GM19372 (cell line): ENCODE results near the gene LBHD2.
"Not testable (repeated sequence)": the region's sequence is repeated elsewhere in the genome, so short reads cannot be mapped to it uniquely, and the experiment has no call there.

Experiments used
- ATAC-seq: cut with Tn5 transposase; IDR thresholded peaks from one replicate; pipeline ENCODE4 v1.9.1; 2021; ENCODE audit warnings: mild to moderate bottlenecking, low read depth, moderate library complexity; ENCODE audit not compliant: unreplicated experiment

LBHD2 gene

DNA sequence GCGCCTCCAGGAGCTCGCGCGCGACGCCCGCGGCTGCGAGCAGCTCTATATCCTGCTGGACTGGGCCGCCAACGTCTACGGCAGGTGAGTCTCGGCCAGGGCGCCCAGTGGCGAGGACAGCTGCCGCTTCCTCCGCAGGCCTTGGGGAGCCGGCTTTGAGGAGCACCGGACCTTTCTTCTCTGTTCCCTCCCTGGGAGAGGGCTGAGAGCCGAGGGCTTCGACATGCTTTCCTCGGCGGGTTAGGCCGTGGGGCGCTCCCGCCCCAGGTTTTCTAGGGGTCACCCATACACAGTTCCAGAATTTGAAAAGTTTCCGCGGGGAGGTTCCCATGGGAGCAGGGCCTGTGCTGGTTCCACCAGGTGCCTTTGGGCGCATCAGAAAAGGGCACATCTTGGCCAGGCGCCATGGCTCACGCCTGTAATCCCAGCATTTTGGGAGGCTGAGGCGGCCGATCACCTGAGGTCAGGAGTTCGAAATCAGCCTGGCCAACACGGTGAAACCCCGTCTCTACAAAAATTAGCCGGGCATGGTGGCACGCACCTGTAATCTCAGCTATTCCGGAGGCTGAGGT is 18.8 kb downstream of the LBHD2 start:
- ATAC-seq, result no peak

DNA sequence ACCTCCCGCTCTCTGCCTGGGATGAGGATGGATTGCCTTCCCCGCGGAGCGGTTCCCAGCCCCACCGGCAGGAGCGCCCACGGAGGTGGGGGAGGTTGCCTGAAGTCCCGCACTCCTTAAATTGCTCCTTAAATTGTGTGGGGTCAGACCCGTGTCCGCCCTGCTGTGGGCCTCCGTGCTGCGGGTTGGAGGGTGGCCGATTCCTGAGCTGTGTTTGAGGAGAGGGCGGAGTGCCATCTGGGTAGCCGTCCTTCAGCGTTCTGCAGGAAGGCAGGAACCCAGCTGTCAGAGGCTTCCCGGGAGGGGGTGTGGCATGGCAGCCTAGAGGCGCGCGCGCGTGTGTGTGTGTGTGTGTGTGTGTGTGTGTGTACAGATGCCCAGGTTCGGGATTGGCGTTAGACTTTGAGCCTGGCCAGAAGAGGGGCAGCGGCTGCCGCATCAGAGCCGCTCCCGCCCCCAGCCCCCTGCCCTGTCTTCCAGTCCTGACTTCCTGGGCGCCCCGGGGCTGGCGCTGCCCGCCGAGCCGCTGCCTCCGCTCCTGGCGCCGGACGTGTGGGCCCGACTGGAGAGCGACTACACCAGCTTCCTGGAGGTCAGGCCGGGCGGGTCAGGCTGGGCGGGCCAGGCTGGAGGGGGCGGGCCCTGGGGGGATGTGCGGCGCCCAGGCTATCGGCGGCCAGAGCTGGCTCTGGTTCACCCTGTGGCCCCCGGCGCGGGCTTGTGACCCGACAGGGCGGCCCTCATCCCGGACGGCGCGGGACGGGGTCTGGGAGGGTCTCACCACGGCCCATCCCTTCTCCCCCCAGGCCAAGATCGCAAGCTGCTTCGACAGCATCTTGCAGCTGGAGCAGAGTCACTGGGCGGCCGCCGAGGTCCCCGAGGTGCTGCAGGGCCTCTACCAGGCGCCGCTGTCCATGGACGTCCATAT is 19.7 kb downstream of the LBHD2 start:
- no peak for ATAC-seq

DNA sequence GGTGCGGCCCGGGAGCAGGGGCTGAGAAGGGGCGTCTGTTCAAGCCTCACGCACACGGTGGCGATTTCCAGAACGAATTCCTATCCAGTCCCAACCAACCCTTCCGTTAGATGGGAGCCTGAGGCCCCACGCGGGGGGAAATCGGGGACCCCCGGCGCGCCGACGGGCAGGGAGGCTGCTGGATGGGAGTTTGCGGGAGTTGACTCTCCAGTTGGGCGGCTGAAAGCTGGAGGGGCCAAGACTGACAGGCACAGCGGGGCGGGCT is 20.3 kb downstream of the LBHD2 start:
- no peak for ATAC-seq

DNA sequence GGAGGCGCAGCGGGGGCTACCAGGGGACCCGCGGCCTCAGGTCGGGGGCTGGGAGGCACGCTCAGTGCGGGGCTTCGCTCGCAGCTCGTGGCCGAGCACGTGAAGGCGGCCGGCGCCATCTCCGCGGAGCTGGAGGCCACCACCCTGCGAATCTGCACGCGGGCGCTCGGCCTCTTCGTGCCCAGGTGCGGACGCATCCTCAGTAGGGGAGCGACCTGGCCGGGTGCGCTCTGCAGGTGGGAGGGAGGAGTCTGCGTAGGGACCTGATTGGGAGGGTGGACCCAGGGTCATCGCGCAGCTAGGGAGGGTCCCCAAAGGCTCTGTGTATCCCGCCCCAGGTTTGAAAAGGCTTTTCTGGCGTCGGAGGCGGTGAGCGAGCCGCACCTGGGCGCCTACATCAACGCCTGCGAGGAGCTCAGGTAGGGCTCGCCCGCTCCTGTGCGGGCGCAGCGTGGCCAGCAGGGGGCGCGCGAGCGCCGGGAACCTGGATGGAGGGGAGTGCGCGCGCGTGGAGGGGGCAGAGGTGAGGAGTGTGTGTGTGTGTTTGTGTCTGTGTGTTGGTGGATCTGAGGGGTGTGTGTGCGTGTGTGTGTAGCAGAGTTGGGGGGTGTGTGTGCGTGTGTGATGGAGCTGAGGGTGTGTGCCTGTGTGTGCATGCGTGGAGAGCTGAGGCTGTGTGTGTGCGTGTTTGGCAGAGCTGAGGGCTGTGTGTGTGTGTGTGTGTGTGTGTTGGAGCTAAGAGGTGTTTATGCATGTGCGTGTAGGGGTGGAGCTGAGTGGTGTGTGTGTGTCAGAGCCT is 20.8 kb downstream of the LBHD2 start:
- ATAC-seq, result no peak

DNA sequence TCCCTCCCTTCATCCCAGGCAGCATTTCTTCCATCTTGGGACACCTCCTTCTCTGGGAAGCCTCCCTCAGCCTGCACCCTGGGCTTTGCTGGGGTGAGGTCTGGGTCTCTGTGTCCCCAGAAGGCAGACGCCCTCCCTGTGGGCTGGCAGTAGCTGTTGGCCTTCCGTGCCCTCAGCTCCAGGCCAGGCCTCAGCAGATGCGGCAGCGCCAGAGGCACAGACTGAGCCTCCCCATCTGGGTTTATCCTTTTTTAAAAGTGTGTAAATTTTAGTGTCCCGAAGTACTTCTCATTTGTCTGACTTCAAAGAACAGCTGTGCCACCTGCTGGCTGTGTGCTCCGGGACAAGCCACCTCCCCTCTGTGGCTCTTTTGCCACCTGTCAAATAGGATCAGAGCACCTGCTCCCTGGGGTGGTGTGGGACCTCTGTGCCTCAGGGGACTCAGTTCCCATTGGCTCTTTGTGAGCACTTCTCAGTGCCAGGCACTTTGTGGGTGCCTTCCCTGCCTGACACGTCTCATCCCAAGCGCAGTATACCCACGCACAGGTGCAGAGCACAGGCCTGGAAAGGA is 21.7 kb downstream of the LBHD2 start:
- no peak for ATAC-seq

DNA sequence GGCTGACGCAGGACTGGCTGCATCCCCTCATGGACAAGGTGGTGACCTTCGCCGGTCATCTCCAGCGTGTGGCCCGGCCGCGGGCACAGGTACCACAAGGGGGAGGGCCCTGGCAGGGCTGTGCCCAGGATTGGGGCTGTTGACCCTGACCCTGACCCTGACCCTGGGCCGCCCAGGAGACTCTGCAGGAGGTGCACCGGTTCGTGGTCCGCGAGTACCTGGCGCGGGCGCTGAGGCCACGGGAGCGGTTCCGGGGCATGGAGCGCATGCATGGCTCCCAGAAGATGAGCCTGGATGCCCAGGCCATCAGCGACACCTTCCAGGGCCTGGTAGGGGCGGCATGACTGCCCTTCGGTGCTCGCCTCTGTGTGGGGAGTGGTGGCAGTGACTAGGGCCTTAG is 23.4 kb downstream of the LBHD2 start:
- ATAC-seq, result no peak

DNA sequence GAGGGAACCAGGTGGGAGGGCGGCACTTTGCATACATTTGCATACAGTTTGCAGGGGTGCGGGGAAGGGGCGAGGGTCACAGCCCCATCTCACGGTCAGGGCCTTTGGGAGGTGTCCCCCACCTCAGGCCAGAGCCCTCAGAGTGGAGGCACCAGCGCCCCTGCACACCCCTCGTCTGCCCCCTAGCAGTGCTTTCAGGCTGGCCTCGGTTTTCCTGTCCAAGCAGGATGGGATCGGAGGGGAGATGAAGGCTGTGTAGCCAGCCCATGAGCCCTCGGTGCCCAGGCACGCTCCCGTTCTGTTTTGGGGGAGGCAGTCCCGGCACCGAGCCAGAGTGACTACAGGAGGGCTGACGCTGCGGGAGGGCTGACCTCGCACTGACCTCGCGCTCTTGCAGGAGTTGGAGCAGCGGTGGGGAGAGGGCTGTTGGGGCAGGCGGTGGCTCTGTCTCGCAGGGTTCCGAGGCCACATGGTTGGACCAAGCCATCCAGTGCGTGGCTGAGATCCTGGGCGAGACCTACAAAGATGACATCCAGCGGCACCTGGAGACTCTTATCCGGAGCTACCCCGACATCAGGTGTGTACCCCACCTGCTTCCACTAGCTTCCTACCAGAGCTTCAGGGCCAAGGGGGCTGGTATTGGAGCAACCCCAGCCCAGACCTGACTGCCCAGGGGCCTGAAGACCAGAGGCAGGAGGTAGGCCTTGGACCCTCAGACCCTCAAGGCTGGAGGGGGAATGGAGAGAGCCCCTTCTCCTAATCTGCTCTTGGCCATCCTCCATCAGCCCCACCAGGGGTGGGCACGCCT is 24.1 kb downstream of the LBHD2 start:
- ATAC-seq, result no peak

DNA sequence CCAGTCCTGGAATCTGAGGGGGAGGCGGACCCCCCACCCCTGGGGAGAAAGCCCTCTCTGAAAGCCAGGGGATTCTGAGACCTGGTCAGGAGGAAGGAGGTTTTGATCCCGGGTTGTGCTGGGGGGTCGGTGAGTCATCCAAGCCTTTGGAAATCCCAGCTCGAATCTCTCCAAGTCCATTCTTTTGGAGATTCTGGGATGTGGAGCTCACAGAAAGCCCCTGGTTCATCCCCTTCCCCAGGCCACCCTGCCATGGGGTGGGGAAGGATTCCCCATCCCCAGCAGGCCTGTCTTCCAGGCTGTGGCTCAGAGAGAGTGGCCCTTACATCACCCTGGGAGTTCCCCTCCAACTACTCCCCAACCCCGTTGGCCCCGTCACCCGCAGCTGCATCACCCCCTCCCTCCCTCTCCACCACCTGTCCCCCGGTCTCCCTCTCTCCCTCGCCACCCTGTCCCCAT is 24.8 kb downstream of the LBHD2 start:
- ATAC-seq, result no peak

DNA sequence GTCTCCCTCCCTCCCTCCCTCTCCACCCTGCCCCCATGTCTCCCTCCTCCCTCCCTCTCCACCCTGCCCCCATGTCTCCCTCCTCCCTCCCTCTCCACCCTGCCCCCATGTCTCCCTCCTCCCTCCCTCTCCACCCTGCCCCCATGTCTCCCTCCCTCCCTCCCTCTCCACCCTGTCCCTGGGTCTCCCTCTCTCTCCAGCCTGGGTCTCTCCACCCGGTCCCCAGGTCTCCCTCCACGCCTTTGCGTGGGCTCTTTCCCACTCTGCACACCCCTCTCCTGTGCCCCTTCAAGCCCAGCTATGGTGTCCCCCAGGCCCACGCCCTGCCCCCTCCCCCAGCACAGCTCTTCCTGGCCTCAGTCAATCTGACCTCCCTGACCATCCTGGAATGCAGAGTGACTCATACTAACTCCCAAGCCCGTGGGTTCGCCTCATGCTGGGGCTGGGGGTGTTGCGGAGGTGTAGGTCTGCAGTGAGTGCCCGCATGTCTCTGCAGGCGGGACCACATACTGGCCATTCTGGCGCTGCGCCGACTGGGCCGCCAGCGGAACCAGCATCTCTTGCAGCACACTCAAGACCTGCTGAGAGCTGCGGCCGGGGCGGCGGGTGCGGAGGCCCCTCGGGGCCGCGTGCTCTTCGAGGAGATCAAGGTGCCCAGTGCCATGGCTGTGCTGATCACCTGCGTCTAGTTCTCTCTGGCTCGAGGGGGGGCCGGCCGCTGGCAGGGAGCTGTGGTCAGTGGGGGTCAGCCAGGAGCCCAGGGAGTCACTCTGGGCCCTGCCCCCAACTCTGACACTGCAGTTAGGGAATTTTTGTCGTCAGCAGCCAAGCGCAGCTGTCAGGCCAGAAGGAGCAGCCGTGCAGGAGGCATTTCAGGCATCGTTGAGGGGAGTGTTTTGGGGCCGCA is 25.8 kb downstream of the LBHD2 start:
- no peak for ATAC-seq

DNA sequence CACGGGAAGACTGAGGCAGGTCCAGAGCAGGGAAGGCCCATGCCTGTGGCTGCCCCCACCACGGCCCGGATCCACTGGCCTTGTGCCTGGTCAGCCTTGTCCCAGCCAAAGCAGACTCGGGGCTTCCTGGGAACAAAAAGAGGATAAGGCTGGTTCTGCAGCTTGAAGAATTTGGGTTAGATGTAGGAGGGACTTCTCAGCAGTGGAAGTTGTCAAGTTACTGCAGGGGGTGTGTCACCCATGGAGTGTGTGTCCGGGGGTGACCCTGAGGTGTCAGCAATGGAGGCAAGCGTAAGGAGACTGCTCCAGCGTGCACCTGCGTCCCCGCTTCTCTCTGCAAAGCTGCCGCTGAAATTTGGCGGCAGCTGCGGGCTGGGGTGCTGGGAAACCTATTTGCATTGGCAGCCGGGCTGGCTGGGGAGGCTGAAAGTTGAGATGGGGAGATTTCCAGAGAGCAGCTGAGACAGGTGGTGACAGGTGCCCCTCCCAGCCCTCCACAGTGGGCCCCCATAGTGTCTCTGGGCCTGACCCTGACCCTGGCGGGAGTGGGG is 26.7 kb downstream of the LBHD2 start:
- ATAC-seq, result no peak

DNA sequence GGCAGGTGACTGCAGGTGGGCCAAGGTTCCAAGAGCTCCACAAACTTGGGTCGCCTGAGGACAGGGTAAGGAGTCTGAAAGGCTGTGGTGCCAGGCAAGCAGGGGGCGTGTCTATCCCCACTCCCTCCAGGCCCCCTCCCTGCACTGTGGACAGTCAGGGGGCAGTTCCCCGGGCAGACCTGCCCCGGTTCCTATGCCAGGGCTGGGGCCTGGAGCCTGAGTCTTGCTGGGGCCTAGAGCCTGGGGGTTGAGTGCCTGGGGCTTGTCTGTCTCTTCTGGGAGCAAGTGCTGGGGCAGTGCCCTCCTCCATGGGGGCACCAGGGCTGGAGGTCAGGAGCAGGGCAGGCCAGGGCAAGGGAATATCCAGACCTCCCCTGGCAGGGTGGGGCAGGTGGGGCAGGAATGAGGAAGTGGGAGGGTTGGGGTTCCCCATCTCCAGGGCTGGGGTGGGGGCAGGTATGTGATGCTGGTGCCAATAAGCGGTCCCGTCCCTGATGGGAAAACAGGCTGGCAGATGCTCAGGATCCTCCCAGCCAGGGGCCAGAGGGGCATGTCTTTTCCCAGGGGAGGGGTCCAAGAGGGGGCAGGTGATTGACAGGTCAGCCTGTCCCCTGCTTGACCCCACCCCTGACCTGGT is 27.3 kb downstream of the LBHD2 start:
- no peak for ATAC-seq

DNA sequence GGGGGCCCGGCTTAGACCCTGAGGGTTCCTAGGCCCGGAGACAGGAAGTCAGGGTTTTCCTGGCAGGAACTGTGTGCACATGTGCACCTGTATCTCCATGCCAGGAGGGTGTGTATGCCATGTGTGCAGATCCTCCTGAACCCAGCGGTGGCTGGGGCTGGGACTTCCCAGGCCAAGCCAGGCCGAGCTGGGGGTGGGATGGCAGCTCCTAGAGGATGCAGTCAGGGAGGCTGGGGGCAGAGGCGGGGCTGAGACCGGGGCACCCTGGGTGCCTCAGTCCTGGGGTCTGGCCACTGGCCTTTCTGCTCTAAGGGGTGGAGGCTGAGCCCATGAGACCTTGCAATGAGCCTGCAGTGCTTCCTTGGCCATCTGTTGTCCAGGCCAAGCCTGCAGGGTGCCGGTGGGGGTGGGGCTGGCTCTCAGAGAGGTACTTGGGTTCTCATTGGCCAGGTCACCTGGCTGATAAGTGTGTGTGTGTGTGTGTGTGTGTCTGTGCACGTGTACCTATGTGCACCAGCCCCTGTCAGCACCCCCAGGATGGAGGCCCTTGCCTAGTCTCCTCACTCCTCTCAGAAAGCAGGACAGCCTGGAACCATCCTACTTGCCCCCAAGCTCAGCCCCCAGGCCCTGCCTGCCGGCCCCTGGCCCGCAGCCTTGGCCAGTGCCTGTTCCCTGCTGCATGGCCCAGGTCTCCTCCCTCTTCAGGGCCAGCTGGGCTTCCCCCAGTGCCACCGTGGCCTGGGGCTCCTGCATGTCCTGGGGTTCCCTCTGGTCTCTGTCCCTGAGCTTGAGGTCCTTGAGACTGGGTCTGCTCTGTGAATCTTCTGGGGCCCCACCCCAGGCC is 28.6 kb downstream of the LBHD2 start:
- ATAC-seq, result no peak

DNA sequence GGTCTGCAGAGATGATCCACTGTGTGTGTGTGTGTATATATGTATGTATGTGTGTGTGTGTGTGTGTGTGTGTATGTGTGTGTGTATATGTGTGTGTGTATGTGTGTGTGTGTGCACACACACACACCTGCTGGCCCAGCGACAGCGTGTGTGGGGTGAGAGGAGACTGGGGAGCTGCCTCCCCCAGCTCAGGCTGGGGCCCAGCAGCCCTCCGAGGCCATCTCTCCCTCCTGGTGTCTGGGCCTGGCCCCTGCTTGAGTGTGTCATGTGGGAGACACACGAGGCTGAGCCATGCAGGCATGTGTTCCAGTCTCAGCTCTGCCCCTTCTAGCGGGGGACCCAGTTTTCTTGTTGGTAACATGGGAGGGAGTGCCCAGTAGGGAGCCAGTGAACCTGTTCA is 29.3 kb downstream of the LBHD2 start:
- no peak for ATAC-seq

DNA sequence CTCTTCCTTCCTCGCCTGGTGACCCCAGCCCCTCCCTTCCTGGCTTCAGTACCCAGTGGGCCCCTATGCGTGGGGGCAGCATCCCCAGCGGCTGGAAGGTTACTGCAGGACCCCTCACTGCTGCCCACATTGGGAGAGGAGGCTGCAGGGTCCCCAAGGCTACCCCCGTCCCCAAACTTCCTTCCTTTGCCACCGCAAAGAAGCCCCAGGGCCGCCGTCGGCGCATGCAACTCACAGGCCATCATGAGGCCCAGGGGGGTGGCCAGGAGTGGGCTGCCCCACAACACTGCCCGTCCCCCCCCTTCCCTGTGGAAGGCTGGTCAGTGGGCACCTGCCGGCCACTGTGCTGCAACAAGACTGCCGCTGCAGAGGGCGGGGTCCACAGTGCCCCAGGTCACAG is 29.8 kb downstream of the LBHD2 start:
- ATAC-seq, result no peak

DNA sequence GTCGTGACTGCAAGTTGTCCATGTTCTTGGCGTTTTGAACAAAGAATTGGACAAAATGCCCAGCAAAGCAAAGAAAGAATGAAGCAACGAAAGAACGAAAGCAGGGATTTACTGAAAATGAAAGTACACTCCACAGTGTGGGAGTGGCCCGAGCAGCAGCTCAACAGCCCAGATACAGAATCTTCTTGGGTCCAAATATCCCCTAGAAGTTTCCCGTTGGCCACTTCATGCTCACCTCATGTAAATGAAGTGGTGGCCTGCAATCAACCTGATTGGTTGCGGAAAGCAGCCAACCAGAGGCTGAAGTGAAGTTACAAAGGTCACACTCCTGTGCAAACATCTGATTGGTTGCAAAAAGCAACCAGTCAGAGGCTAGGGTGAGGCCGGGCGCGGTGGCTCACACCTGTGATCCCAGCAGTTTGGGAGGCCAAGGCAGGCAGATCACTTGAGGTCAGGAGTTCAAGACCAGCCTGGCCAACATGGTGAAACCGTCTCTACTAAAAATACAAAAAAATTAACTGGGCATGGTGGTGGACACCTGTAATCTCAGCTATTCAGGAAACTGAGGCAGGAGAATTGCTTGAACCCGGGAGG is 31.2 kb downstream of the LBHD2 start:
- ATAC-seq, result not testable (repeated sequence)

DNA sequence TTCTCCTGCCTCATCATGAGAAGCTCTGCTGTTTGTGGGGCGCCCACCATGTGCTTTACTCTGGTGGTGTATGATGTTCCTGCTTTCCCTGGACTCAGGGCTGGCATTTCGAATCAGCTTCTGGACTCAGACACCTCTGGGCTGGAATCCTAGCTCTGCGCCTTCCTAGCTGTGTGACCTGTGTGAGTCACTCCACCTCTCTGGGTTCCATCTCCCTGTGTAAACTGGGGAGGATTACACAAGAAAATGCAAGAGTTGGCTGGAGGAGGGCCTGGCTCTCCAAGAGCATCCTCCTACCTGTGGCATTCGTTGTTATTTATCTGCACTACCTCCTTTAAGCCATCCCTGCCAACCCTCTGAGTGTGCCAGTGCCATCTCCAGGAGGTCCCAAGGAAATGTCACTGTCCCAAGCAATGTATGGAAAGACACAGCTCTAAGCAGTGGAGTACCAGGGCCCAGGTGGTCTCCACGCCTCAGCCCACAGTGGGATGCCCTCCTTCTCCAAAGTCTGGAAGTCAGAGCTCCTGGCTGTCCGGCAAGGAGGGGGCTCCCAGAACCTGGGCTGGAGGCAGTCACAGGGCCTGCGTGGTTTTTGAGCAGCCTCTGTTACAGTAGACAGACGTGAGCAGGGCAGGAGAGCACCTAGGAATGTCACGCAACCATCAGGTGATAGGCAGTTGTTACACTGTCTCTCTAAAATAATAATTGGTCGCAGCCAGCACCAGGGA is 32.0 kb downstream of the LBHD2 start:
- no peak for ATAC-seq

DNA sequence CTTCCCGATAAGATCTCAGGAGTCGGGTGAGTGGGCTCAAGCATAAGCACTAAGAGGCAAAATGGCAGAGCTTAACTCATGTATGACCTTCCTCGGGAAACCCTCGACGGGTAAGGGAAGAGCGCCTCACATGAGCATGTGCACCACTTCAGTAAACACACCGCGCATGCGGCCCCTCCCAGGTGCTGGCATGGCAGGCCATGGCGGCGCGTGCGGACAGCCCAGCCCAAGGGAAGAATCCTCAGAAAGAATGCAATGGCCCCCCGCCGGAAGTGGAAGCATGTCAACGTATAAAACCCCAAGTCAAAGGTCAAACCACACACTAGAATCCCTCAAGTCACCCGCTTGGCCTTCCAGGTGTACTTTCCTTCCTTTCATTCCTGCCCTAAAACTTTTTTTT is 32.6 kb downstream of the LBHD2 start:
- no peak for ATAC-seq
